Heart left ventricle (tissue), 13 donors: Measurements from ENCODE around the gene VIM.

Source experiments
- CTCF ChIP-seq, 12 donors: fragments of 200-600 bp; sonication (generic) in 4 of 12; IDR thresholded peaks; one replicate each; pipeline versions ENCODE4 v1.5.0 to v1.8.0; 2018 to 2022; ENCODE audit warnings: antibody characterized with exemption in 12 of 12, mild to moderate bottlenecking in 5 of 12
- POLR2A ChIP-seq, 2 donors: fragments of 450-650 bp; IDR thresholded peaks; one replicate each; pipeline ENCODE4 v1.6.1; 2017; ENCODE audit warnings: antibody characterized with exemption in 2 of 2, mild to moderate bottlenecking in 2 of 2, moderate library complexity in 2 of 2
- donor health status: ischemic (EF 13 %, LVEDD 7.1; RV severe dilation, severe dysfunction).
- donor health status: DM: no; HTN: yes; CAD: no.
- donor health status: DM: no; HTN: no; CAD: no.
- donor health status: ischemic (EF 25% LVEDD 6.9; RV normal size, moderate dysfunction).
- donor health status: ischemic (EF 25% LVEDD 5.7; RV mildly dilated, moderate dysfunction).
- donor health status: ischemic (EF 35%, LVEDD 5.7; RV mildly dilated, moderate dysfunction).
- donor health status: nonischemic (EF 11% LVEDD 7.7; RV severe dilation, severe dysfunction).
- donor health status: DM: yes; HTN: yes; CAD: no.
- donor health status: PGD.
- donor health status: ischemic (EF 29% LVEDD 5.4; RV normal size, mild dysfunction).
- donor health status: nonischemic (EF 23%, LVEDD 6.1; RV moderate dilation, normal function).

GRCh38 chr10:17263580-17263979, 35.5 kb downstream of the VIM start:
- TF ChIP-seq CTCF (IDR thresholded peaks at IDR 0.05) (no peak), POLR2A (IDR thresholded peaks at IDR 0.05) (no peak)
